GM18498 (cell line): ENCODE measurements around the gene CCR4.
A peak's percentile ranks its signal among the peaks of the same experiment; 100 is the strongest.
"Not testable (repeated sequence)": the region's sequence is repeated elsewhere in the genome, so short reads cannot be mapped to it uniquely, and the experiment has no call there.

Source experiments
- ATAC-seq: cut with Tn5 transposase; IDR thresholded peaks from one replicate; pipeline ENCODE4 v1.9.1; 2021; ENCODE audit warnings: mild to moderate bottlenecking, moderate library complexity; ENCODE audit not compliant: unreplicated experiment

CCR4 gene

DNA sequence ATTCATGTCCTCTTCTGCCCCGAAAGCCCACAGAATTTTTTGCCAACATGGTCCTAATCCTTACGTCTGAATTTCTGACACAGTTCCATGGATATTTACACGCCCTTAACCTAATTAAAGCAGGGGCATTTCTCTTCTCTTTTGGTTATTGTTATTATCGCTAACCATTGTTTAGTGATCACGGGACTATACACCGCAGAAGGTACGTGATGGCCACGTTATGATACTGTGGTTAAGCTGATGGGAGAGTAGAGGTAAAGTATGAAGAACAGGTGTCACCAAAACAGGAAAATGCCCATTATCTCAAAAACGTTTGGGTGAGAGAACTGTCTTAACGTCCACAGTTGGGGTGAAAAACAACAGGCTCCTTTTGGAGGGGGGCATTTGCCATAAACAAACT is 26.4 kb downstream of the CCR4 start:
- no peak for ATAC-seq

- no peak for ATAC-seq
These were observed 26.9 kb downstream of the CCR4 start for GRCh38 chr3:32978331-32978730.

- no peak for ATAC-seq
These were observed 31.7 kb downstream of the CCR4 start for GRCh38 chr3:32983124-32983523.

DNA sequence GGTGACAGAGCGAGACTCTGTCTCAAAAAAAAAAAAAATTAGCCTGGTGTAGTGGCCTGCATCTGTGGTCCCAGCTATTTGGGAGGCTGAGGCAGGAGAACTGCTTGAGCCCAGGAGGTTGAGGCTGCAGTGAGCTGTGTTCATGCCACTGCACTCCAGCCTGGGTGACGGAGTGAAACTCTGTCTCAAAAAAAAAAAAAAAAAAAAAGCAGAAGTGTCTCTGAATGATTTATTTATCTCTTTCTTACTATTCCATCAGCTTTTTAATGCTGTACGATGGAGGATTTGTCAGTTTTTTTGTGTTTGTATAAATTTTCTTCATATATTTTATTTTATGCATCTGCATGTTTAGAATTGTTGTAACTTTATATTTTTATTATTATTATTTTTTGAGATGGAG is 33.5 kb downstream of the CCR4 start:
- ATAC-seq, result not testable (repeated sequence)

DNA sequence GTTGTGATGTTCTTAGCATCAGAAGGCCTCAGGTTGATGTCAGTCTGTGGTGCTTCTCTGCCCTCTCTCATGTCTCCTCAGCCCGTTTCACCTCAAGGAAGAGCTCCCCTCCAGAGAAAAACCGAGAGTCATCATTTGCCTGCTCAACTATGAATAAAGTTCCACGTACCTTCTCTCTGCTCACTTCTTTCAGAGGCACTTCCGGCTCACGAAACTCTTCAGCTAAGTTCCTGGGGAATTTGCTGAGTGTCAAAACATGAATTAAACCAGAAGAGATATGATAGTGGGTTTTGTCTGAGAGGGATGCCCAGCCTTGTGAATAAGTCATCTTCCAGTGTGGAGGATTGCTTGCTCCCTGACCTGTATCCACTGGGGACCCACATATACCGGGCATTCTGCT is 37.7 kb downstream of the CCR4 start:
- no peak for ATAC-seq

DNA sequence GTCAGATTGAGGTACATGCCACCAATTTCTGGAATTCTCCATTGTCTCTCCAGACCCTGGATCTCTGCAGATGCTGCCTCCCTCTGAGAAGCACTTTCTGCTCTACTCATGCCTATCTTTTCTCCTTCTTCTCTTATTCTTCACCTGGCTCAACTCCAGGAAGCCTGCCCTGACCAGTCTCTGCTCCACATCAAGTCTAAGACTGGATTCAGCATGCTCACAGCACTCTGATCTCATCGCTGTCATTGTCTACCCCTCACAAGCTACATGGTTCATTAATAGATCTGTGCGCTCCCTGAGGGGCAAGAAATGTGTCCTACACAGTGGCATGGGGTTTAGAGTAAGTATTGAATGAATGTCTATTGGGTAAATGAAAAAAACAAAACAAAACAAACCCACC is 38.7 kb downstream of the CCR4 start:
- ATAC-seq, result no peak

GRCh38 chr3:32991781-32992180 is 40.3 kb downstream of the CCR4 start:
- ATAC-seq, result no peak

GRCh38 chr3:32992310-32992686 is 40.9 kb downstream of the CCR4 start:
- peak; percentile 15 for ATAC-seq

DNA sequence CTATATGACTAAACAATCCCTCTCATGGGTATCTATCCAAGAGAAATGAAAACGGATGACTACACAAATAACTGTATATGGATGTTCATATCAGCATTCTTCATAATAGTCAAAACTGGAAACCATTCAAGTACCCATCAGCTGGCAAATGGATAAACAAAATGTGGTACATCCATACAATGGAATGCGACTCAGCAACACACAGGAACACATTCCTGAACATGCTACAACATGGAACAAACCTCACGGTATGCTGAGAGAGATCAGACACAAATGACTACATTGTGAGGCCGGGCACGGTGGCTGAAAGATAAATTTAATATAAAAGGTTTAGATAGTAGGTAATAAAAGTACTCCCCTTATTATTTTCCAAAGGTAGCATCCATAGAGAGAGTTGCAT is 42.6 kb downstream of the CCR4 start:
- no peak for ATAC-seq

GRCh38 chr3:32995098-32995497 is 43.7 kb downstream of the CCR4 start:
- ATAC-seq, result no peak

GRCh38 chr3:32996048-32996754 is 44.8 kb downstream of the CCR4 start:
- no peak for ATAC-seq

- ATAC-seq, result no peak
These were observed 45.3 kb downstream of the CCR4 start for GRCh38 chr3:32996755-32997091.

GRCh38 chr3:32998631-32999451 is 47.4 kb downstream of the CCR4 start:
- no peak for ATAC-seq

GRCh38 chr3:33000691-33001385 is 49.4 kb downstream of the CCR4 start:
- ATAC-seq, result no peak

DNA sequence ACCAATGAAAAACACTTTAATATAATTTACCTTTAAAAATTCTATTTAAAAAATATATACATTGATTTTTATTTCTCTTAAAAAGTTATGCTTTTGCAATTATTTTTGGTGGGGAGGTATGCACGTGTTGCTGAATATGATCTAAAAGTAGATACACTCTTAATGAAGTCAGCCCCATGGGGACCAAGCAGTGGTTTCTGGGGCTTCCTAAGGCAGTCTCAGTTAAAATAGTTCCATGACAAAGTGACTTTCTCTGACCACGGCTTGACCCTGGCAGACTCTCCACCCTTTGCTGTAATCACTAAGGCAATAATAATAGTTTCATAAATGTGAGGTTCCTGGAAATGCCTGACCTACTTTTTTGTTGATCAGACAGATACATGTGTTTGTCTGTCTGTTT is 50.4 kb downstream of the CCR4 start:
- ATAC-seq, result no peak

DNA sequence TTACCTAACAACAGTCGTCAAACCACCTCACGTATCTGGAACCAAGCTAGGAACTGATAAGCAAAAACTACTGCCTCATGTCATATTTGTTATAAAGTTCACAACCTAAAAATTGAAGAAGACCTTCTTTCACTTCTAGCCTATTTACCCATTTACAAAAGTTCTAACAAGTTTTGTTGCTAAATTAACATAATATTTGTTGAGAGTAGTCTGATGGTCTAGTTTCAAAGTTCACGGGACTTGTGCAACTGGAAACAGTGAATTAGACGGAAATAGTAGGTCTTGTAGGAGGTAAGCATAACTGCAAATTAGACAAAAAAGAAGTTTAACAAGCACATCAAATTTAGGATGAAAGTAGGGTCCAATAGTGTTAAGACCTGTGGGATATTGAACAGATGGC is 51.9 kb downstream of the CCR4 start:
- ATAC-seq, result no peak

GRCh38 chr3:33004205-33004604 is 52.8 kb downstream of the CCR4 start:
- ATAC-seq, result no peak

- ATAC-seq, result no peak
These were observed 53.5 kb downstream of the CCR4 start for GRCh38 chr3:33004961-33005360.
